Pons (tissue), 1 donor: ENCODE data around the gene CENPVL2.
A peak's percentile ranks its signal among the peaks of the same experiment; 100 is the strongest.
"Not testable (repeated sequence)": the region's sequence is repeated elsewhere in the genome, so short reads cannot be mapped to it uniquely, and the experiment has no call there.

Source experiments
- DNase-seq: peaks from one replicate; pipeline ENCODE4 v3.0.0-alpha.2; 2016; ENCODE audit warnings: low spot score

CENPVL2 gene

DNA sequence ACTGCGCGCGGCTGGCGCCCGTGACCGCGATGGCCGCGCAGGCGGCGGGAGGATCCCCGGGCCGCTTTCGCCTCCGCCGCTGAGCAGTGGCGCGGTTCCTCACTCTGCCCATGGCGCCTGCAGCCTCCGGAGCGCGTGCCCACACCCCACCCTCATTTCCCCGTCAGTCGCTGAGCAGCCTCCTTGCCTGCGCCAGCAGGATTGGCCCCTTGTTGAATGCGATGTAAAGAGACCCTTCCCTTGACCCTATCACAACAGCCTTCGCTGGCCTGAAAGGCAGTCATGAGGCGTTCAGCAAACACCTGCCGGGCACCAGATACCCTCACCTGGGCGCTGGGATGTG, at the start of gene CENPVL2:
CENPVL2 (minus strand) TSS at position 112 of the 343 bp plus-strand sequence; CDS start at position 112, 0 bp downstream.
- DNase-seq, result not testable (repeated sequence)

DNA sequence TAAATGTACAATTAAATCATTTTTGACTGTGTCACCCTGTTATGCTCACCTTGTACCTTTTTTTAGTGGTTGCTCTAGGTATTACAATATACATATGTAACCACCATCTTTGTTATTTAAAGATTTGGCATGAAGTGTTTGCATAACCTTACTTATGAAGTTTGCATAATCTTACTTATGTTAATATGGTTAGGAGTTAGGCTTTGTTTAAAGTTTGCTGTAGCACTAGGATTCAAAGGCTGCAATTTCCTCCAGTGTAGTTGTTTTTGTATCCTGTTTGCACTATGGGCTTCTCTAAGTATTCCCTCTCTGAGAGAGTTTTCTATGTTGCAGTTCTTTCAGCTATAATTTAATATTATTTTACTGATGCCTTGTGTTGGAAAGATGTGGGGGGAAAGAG, 45.6 kb upstream of the CENPVL2 start:
- no peak for DNase-seq

DNA sequence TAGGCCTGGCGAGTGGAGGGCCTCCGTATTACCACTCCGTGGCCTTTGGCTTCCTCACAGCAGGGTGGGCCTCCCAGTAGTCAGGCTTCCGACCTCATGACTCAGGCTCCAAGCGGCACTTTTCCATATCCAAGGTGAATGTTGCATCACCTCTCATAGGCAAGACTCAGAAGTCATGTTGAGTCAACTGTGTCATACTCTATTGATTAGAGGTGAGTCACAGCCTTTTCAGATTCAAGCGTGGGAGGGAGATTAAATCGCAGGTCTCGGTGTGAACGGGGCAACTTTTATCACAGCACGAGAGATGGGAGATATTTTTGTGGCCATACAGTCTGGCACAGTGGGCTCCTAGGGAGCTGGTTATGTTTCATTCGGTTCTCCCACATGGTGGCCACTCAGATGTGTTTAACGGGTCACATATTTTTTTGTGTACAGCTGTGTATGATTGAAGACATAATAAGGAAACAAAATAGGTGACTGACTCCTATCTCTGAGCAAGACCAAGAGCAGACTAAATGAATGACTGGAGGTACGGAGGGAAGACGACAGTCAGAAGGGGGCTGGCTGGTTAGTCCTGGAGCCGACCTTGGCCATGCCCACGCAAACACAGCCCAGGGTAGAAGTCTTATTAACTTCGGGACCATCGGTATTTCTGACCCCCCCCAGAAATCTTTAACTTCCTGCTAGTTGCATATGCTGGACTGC, 30.5 kb upstream of the CENPVL2 start:
- DNase-seq, result not testable (repeated sequence)

GRCh38 chrX:51710277-51711164, 27.9 kb upstream of the CENPVL2 start, which contains the start of gene CENPVL1:
Gene CENPVL1 (plus strand): TSS chrX:51710512. CDS start chrX:51710512, 0 bp downstream.
- not testable (repeated sequence) for DNase-seq

DNA sequence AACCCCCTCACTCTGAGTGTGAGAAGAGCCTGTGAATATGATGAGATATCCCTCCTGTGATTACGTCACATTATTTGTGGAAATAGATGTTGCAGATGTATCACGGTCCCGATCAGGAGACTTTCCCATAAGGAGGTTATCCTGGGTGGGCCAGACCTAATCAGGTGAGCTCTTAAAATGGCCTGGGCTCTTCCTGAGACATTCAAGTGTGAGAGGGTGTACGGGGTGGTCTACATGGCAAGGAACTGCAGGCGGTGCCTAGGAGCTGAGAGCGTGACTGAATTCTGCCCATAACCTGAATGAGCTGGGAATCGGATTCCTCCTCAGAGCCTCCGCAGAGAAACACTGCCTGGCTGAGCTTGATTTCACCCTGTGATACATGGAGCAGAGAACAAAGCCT, 14.8 kb upstream of the CENPVL2 start:
- DNase-seq, result no peak

DNA sequence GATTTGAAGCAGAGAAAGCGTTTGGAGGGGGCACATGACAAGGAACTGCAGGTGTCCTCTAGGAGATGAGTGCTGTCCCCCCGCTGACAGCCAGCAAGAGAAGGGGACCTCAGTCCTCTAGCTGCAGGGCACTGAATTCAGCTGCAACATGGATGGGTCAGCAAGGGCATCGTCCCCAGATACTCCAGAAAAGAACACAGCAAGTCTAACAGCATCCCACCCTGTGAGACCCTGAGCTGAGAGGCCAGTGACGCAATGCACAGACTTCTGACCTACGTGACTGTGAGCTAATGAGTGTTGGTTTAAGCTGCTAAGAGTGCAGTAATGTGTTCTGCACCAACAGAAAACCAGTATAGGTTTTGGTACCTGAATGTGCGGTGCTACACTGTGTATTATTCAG, 11.6 kb upstream of the CENPVL2 start:
- DNase-seq, result no peak

DNA sequence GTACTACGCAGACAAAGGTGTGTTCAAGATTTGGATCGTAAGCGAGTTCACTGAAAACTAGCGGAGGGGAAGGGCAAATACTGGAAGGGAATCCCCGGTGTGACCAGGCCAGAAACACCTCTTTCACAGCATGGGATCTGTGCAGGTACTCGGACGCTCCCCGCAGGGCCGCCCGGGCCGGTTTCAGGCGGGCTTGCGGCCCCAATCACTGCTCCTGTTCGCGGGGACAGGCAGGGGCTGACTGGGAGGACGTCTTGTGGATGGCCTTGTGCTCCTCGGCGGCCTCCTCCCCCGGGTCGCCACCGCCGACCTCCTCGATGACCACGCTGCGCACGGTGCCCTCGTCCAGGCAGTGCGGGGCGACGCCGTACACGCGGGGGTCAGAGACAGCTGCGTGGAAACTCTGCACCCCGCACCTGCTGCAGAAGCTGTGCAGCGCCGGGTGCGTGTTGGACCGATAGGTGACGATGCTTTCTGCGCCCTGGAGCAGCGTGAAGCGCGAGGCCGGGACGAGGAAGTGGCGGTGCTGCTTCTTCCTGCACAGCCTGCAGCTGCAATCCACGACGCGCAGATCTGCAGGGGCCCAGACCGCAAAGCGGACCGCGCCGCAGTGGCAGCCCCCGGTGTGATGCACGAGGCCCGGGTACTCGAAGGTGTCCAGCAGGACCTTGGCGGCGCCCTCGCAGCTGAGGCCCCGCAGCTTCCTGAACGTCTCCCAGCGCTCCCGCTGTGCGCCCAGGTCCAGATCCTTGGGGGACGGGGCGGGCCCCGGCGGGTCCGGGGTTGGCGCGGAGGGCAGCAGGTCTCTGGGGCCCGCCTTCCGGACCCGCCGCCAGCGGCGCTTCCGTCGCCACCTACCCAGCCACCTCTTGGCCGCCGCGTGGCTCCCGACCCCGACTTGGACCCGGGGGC, 567 bp downstream of the CENPVL2 start:
- DNase-seq, result not testable (repeated sequence)

- DNase-seq, result not testable (repeated sequence)
Observed at GRCh38 chrX:51679689-51680433, 2.8 kb downstream of the CENPVL2 start.

GRCh38 chrX:51665981-51666380, 16.6 kb downstream of the CENPVL2 start:
- DNase-seq, result no peak

GRCh38 chrX:51643377-51643776, 39.3 kb downstream of the CENPVL2 start:
- no peak for DNase-seq

- peak; percentile 42 for DNase-seq
Observed at GRCh38 chrX:51641421-51642021, 41.1 kb downstream of the CENPVL2 start.

DNA sequence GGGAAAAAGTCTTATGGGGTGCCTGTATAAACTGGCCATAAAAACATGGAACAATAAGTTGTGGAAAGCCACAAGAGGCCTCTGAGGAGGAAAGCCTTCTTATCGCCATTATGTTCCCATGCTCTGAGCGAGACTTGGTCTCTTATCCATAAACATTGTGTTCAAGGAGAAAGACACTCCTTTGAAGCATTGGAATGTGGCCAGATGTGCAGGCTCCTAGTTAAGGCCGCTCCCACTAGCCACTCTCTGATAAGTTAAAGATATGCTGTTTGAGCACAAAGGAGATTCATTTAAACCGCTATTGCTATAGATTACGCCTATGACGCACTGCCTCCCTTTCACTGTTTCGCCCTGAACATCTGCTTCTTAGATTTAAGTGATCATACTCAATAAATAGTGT, 46.1 kb downstream of the CENPVL2 start:
- not testable (repeated sequence) for DNase-seq
